DOHH2 (cell line): ENCODE results near the gene MAGI1.

ENCODE experiments used
- EZH2phosphoT487 ChIP-seq: fragments of 200-600 bp; sonication (generic); IDR thresholded peaks from 2 replicates; pipeline ENCODE4 v1.6.1; 2017; ENCODE audit warnings: borderline replicate concordance, mild to moderate bottlenecking, antibody characterized with exemption, low read length, moderate library complexity, mixed read lengths
- TF ChIP-seq, protein P1 (sequence below): fragments of 200-600 bp; sonication (generic); IDR thresholded peaks from one replicate; pipeline ENCODE4 v1.5.1; 2014; ENCODE audit warnings: antibody characterized with exemption, mild to moderate bottlenecking, low read depth, low read length; ENCODE audit not compliant: poor library complexity, severe bottlenecking

DNA sequence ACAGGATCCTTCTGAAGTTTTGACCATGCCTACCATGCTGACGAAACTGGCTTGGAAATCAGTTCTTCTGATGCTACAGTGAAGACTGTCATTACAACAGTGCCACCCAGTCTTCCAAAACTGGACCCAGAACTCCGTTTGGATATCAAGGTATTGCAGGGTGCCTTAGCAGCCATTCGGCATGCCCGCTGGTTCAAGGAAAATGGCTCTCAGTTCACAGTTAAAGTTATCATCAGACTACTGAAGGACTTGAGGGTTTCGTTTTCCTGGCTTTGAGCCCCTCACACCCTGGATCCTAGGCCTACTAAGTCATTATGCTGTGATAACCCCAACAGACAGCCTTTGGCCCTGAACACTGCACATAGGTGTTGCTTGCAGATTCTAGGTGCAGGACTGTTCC, 351.0 kb downstream of the MAGI1 start:
- TF ChIP-seq, protein P1, sequence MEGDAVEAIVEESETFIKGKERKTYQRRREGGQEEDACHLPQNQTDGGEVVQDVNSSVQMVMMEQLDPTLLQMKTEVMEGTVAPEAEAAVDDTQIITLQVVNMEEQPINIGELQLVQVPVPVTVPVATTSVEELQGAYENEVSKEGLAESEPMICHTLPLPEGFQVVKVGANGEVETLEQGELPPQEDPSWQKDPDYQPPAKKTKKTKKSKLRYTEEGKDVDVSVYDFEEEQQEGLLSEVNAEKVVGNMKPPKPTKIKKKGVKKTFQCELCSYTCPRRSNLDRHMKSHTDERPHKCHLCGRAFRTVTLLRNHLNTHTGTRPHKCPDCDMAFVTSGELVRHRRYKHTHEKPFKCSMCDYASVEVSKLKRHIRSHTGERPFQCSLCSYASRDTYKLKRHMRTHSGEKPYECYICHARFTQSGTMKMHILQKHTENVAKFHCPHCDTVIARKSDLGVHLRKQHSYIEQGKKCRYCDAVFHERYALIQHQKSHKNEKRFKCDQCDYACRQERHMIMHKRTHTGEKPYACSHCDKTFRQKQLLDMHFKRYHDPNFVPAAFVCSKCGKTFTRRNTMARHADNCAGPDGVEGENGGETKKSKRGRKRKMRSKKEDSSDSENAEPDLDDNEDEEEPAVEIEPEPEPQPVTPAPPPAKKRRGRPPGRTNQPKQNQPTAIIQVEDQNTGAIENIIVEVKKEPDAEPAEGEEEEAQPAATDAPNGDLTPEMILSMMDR = no peak
- no peak for TF ChIP-seq EZH2phosphoT487
